ENCODE measurements around the gene TAP2.
A peak's percentile ranks its signal among the peaks of the same experiment; 100 is the strongest.

The TAP2 gene

DNA sequence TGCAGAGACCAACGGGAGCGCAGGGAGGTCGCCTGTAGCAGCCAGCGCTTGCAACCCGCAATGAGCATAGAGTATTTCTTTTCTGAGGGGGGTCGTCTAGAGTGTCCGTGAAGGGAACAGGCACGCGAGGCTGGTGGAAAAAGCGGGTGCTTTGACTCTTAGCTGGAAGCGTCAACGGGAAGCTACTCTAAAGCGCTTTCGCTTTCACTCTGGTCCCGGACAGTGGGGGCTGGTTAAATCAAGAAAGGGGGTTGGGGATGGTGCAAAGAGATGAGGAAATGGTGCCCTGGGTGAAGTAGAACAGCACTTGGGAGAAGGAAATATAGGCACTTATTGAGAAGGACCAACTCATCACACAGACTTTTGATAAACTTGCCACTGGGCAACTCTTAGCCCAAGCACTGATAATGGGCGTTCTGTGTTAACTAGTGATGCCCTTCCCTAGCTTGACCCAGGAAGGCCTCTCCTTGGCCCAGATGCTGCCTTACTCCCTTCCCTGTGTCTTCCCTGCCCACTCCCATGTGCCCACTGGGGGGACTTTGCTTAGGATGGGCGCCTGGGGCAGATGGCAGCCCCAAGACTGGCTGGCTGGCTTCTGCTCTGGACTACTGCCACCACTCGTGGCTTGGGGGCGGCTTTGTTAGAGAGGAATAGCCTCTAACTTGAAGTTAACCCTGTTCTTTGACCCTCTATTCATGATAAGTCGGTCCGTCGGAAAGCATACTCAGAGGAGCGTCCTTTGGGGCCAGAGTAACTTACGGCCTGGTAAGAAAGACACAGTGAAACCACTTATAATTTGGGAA, 16.0 kb upstream of the TAP2 start:
- Histone ChIP-seq H3K4me3 (ENCODE audit: low read length) (peak overlapping the region; percentile 59; the same call in 1 of the 2 replicates), H3K27ac (ENCODE audit: low read length) (no peak overlapping the region), H3K36me3 (ENCODE audit: control insufficient read depth, insufficient read depth, low read length) (no peaks in the 10 kb centered on the region), H3K4me1 (ENCODE audit: control insufficient read depth, insufficient read depth, low read length) (peaks cover 2% of the 10 kb centered on the region; the same call in 1 of the 2 replicates), H3K9me3 (ENCODE audit: control insufficient read depth, insufficient read depth, low read length) (no peaks in the 10 kb centered on the region), H3K27me3 (ENCODE audit: control insufficient read depth, insufficient read depth, low read length) (peaks cover 8% of the 10 kb centered on the region)
- no CpG with 5 or more reads among the region's 24 CpGs for WGBS (ENCODE audit: insufficient coverage, insufficient read length)
- no peak for DNase-seq (ENCODE audit: low read depth, low spot score)

DNA sequence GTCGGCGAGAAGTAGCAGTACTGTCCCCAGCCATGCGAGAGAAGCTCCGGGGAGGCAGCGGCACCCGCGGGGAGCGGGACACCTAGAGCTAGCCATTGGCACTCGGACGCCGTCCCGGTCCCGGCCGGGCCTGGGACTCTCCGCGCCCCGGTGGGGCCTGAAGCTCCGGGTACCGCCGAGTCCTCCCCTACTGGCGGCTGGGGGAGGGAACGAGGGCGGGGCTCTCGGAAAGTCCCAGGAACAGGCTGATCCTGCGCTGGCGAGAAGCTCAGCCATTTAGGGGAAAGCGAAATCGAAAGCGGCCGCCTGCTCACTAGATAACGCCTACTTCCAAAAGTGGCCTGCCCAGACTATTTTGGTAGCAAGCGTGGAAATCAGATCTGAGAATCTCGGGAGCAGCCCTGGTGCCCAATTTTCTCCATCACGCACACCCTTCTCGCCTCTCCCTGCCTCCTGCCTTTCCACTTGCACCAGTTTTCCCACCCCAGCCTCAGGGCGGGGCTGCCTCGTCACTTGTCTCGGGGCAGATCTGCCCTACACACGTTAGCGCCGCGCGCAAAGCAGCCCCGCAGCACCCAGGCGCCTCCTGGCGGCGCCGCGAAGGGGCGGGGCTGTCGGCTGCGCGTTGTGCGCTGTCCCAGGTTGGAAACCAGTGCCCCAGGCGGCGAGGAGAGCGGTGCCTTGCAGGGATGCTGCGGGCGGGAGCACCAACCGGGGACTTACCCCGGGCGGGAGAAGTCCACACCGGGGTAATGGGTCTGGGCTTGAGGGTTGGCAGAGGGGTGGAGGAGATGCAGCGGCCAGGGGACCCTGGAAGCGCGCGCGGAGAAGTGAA, 15.2 kb upstream of the TAP2 start, which contains the start of the genes PSMB9 and TAP1:
TSS of gene PSMB9 (plus strand) at position 652 of the 835 bp plus-strand sequence. CDS start at position 690, 38 bp downstream.
TSS of gene TAP1 (minus strand) at position 164 of the 835 bp plus-strand sequence. CDS start at position 96, 68 bp downstream.
- H3K27me3 ChIP-seq (ENCODE audit: control insufficient read depth, insufficient read depth, low read length), result peaks cover 8% of the 10 kb centered on the region
- H3K36me3 ChIP-seq (ENCODE audit: control insufficient read depth, insufficient read depth, low read length), result no peaks in the 10 kb centered on the region
- H3K4me3 ChIP-seq (ENCODE audit: low read length), result peak within 1 kb of the TSS; percentile 59; the same call in 1 of the 2 replicates
- no peaks in the 10 kb centered on the region for H3K9me3 ChIP-seq (ENCODE audit: control insufficient read depth, insufficient read depth, low read length)
- WGBS (ENCODE audit: insufficient coverage, insufficient read length), result no CpG with 5 or more reads among the region's 68 CpGs
- no peak for DNase-seq (ENCODE audit: low read depth, low spot score)
- H3K27ac ChIP-seq (ENCODE audit: low read length), result no peak within 1 kb of the TSS
- peaks cover 2% of the 10 kb centered on the region; the same call in 1 of the 2 replicates for H3K4me1 ChIP-seq (ENCODE audit: control insufficient read depth, insufficient read depth, low read length)

DNA sequence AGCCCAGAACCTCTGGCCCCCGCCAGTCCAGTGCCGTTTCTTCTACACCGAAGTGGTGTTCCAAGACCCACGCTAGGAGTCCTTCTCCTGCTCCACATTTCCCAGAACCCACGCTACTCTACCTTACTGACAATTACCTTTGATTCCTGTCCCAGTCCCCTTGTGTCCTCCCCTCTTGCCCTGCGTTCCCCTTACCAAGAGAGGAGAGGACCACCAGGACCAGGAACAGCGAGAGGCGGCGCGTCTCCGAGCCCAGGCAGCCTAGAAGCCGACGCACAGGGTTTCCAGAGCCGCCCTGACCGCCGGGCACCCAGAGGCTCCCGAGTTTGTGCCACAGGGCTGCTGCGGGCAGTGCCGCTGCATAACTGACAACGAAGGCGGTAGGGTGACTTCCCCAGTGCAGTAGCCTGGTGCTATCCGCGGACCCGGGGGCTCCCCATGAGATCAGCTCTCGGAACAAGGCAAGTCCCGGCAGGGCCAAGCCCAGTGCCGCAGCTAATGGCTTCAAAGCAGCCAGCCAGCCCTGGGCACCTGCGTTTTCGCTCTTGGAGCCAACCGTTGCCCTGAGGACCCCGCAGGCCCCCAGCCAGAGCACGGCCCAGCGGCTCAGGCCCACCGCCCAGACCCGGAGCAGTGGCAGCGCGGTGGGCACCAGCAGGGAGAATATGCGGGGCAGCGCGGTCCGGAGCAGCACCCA, 14.5 kb upstream of the TAP2 start:
- Histone ChIP-seq H3K27me3 (ENCODE audit: control insufficient read depth, insufficient read depth, low read length) (peaks cover 8% of the 10 kb centered on the region), H3K4me3 (ENCODE audit: low read length) (peak overlapping the region; percentile 59; the same call in 1 of the 2 replicates), H3K27ac (ENCODE audit: low read length) (no peak overlapping the region), H3K4me1 (ENCODE audit: control insufficient read depth, insufficient read depth, low read length) (peaks cover 2% of the 10 kb centered on the region; the same call in 1 of the 2 replicates), H3K9me3 (ENCODE audit: control insufficient read depth, insufficient read depth, low read length) (no peaks in the 10 kb centered on the region), H3K36me3 (ENCODE audit: control insufficient read depth, insufficient read depth, low read length) (no peaks in the 10 kb centered on the region)
- no CpG with 5 or more reads among the region's 41 CpGs for WGBS (ENCODE audit: insufficient coverage, insufficient read length)
- DNase-seq (ENCODE audit: low read depth, low spot score), result no peak

DNA sequence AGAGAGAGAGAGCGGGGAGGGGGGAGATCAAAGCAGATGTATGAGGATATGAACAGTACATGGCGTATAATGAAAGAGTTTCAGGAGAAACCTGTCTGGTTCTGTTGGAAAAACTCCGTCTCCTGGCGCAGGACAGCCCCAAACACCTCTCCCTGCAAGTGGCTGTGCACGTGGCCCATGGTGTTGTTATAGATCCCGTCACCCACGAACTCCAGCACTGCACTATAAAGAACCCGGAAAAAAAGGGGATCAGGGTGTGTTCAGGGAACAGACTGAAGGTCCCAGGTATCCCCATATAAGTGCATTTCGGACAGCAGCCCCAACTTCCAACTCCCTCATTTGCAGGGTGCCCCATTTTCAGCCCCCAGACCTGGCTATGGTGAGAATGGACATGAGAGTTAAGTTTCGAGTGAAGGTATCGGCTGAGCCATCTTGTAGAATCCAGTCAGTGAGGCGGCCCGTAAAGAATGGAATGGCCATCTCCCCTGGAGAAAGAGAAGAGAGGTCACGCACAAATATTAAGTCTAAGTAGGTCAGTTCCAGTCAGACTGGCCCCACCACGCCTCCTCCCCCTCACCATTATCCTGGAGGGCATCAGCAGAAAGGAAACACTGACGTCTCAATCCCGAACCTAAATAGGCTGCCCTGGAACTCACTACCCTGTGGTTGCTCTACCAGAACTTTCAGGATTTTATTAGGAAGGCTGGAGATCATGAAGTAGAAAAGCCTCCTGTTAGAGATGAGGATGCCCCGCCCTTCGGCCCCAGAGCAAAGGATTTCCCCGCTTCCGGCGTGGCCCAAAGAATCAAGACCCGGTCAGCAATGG, 13.7 kb upstream of the TAP2 start:
- no peak for DNase-seq (ENCODE audit: low read depth, low spot score)
- H3K9me3 ChIP-seq (ENCODE audit: control insufficient read depth, insufficient read depth, low read length), result no peaks in the 10 kb centered on the region
- H3K4me1 ChIP-seq (ENCODE audit: control insufficient read depth, insufficient read depth, low read length), result peaks cover 2% of the 10 kb centered on the region; the same call in 1 of the 2 replicates
- 100% methylated on average over 1 of the region's 23 CpGs for WGBS (ENCODE audit: insufficient coverage, insufficient read length)
- peak overlapping the region; percentile 59; the same call in 1 of the 2 replicates for H3K4me3 ChIP-seq (ENCODE audit: low read length)
- no peak overlapping the region for H3K27ac ChIP-seq (ENCODE audit: low read length)
- no peaks in the 10 kb centered on the region for H3K36me3 ChIP-seq (ENCODE audit: control insufficient read depth, insufficient read depth, low read length)
- H3K27me3 ChIP-seq (ENCODE audit: control insufficient read depth, insufficient read depth, low read length), result peaks cover 8% of the 10 kb centered on the region

DNA sequence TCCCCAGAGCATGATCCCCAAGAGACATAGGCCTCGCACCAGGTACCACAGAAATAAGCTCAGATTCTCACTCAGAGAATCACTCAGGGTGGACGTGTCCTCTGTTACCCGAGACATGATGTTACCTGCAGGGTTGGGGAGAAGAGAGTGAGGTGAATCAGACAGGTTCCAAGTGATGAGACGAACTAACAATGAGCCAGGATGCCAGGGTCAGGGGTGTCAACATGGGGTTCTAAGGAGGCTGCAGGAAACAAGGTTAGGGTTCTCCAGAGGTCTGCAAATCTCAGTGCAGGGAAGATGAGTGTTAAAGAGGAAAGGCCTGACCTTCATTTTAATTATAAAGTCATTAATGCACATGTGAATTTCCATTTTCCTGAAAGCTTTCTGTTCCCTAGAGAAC, 12.5 kb upstream of the TAP2 start:
- no CpG with 5 or more reads among the region's 4 CpGs for WGBS (ENCODE audit: insufficient coverage, insufficient read length)
- Histone ChIP-seq H3K36me3 (ENCODE audit: control insufficient read depth, insufficient read depth, low read length) (no peaks in the 10 kb centered on the region), H3K4me1 (ENCODE audit: control insufficient read depth, insufficient read depth, low read length) (peaks cover 2% of the 10 kb centered on the region; the same call in 1 of the 2 replicates), H3K9me3 (ENCODE audit: control insufficient read depth, insufficient read depth, low read length) (no peaks in the 10 kb centered on the region), H3K27ac (ENCODE audit: low read length) (no peak overlapping the region), H3K4me3 (ENCODE audit: low read length) (no peak overlapping the region), H3K27me3 (ENCODE audit: control insufficient read depth, insufficient read depth, low read length) (peaks cover 8% of the 10 kb centered on the region)
- DNase-seq (ENCODE audit: low read depth, low spot score), result no peak

DNA sequence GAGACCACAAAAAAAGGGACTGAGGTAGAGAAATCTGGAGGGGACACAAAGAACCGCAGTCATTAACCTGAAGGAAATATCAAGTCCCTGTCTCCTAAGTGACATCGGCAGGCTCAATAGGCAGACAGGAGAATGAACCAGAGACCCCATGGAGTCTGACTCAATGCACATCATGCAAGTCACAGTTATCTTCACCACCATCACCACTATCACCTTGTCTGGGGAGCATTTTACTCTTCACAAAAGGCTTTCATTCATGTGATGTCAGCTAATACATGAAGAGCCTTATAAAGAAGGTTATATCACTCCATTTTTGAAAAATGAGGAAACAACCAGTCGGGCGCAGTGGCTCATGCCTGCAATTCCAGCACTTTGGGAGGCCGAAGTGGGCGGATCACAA, 10.6 kb upstream of the TAP2 start:
- DNase-seq (ENCODE audit: low read depth, low spot score), result no peak
- Histone ChIP-seq H3K4me1 (ENCODE audit: control insufficient read depth, insufficient read depth, low read length) (no peaks in the 10 kb centered on the region), H3K9me3 (ENCODE audit: control insufficient read depth, insufficient read depth, low read length) (no peaks in the 10 kb centered on the region), H3K27ac (ENCODE audit: low read length) (no peak overlapping the region), H3K36me3 (ENCODE audit: control insufficient read depth, insufficient read depth, low read length) (no peaks in the 10 kb centered on the region), H3K4me3 (ENCODE audit: low read length) (no peak overlapping the region), H3K27me3 (ENCODE audit: control insufficient read depth, insufficient read depth, low read length) (peaks cover 4% of the 10 kb centered on the region; the same call in 1 of the 2 replicates)
- no CpG with 5 or more reads among the region's 6 CpGs for WGBS (ENCODE audit: insufficient coverage, insufficient read length)

DNA sequence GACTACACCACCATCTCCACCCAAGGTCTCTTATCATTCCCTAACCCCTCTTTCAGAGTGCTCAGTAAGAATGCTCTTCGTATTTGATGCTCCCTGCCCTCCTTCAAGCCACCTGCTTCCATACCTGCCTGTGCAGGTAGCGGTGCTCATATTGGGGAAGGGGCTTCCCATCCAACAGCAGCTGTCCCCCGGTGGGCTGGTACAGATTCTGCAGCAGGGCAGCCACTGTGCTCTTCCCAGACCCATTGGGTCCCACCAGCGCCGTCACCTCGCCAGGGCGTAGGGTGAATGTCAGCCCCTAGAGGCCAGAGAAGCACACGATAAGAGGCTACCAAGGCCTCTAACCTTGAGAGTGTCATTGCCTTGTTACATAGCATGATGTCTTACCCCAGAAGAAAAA, 9.3 kb upstream of the TAP2 start:
- DNase-seq (ENCODE audit: low read depth, low spot score), result no peak
- Histone ChIP-seq H3K4me3 (ENCODE audit: low read length) (no peak overlapping the region), H3K9me3 (ENCODE audit: control insufficient read depth, insufficient read depth, low read length) (no peaks in the 10 kb centered on the region), H3K27ac (ENCODE audit: low read length) (no peak overlapping the region), H3K27me3 (ENCODE audit: control insufficient read depth, insufficient read depth, low read length) (peaks cover 4% of the 10 kb centered on the region; the same call in 1 of the 2 replicates), H3K4me1 (ENCODE audit: control insufficient read depth, insufficient read depth, low read length) (no peaks in the 10 kb centered on the region), H3K36me3 (ENCODE audit: control insufficient read depth, insufficient read depth, low read length) (no peaks in the 10 kb centered on the region)
- WGBS (ENCODE audit: insufficient coverage, insufficient read length), result no CpG with 5 or more reads among the region's 8 CpGs

DNA sequence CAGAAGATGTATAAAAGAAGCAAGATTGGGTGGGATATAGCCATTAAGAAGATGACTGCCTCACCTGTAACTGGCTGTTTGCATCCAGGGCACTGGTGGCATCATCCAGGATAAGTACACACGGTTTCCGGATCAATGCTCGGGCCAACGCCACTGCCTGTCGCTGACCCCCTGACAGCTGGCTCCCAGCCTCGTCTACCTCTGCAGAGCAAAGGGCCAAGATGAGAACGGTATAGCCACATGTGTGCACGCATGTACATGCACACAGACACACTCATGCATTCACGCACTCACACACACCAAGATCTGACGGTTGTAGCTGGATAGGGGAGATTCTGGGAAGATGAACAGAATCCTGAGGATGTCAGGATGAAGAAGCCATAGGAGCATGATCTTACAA, 8.5 kb upstream of the TAP2 start:
- H3K36me3 ChIP-seq (ENCODE audit: control insufficient read depth, insufficient read depth, low read length), result no peaks in the 10 kb centered on the region
- no peaks in the 10 kb centered on the region for H3K4me1 ChIP-seq (ENCODE audit: control insufficient read depth, insufficient read depth, low read length)
- no peak overlapping the region for H3K27ac ChIP-seq (ENCODE audit: low read length)
- H3K27me3 ChIP-seq (ENCODE audit: control insufficient read depth, insufficient read depth, low read length), result no peaks in the 10 kb centered on the region; the same call in 1 of the 2 replicates
- no peak overlapping the region for H3K4me3 ChIP-seq (ENCODE audit: low read length)
- no peak for DNase-seq (ENCODE audit: low read depth, low spot score)
- no CpG with 5 or more reads among the region's 10 CpGs for WGBS (ENCODE audit: insufficient coverage, insufficient read length)
- H3K9me3 ChIP-seq (ENCODE audit: control insufficient read depth, insufficient read depth, low read length), result no peaks in the 10 kb centered on the region

DNA sequence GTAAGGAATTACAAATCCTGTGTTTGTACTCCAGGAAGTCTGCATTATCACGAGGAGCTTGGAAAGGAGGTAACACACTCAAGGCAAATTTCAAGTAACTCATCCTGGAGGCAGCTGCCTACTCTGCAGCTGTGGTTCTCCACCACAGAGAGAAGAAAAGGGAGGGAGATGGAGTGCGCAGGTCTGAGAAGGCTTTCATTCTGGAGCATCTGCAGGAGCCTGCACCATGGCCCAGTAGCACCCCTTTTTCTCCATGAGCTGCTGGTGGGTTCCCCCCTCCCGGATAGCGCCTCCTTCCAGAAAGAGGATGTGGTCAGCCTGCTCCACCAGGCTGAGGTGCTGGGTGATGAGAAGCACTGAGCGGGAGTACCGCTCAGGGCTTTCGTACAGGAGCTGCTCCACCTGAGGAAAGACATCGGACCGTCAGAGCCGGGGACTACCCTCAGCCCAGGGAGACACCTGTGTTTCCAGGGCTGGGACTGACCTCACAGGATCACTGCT, 6.9 kb upstream of the TAP2 start:
- WGBS (ENCODE audit: insufficient coverage, insufficient read length), result no CpG with 5 or more reads among the region's 10 CpGs
- H3K27me3 ChIP-seq (ENCODE audit: control insufficient read depth, insufficient read depth, low read length), result no peaks in the 10 kb centered on the region
- no peaks in the 10 kb centered on the region for H3K36me3 ChIP-seq (ENCODE audit: control insufficient read depth, insufficient read depth, low read length)
- H3K27ac ChIP-seq (ENCODE audit: low read length), result no peak overlapping the region
- H3K4me3 ChIP-seq (ENCODE audit: low read length), result no peak overlapping the region
- no peak for DNase-seq (ENCODE audit: low read depth, low spot score)
- no peaks in the 10 kb centered on the region for H3K9me3 ChIP-seq (ENCODE audit: control insufficient read depth, insufficient read depth, low read length)
- H3K4me1 ChIP-seq (ENCODE audit: control insufficient read depth, insufficient read depth, low read length), result no peaks in the 10 kb centered on the region

Measured in iPS DF 6.9 (cell line).